ENCODE measurements around the gene FBXO31.

The FBXO31 gene

GRCh38 chr16:87325423-87325858 lies 58.1 kb downstream of the FBXO31 start:
- peak; percentile 35 for DNase-seq

- DNase-seq: peak; percentile 51
These were observed 58.9 kb downstream of the FBXO31 start for GRCh38 chr16:87324411-87325275.

- DNase-seq: no peak
These were observed 59.7 kb downstream of the FBXO31 start for GRCh38 chr16:87323727-87324410.

GRCh38 chr16:87322833-87323726 lies 60.5 kb downstream of the FBXO31 start:
- no peak for DNase-seq

- no peak for DNase-seq
These were observed 61.2 kb downstream of the FBXO31 start for GRCh38 chr16:87322360-87322759.

GRCh38 chr16:87321336-87322107 lies 62.1 kb downstream of the FBXO31 start:
- no peak for DNase-seq

- no peak for DNase-seq
These were observed 62.9 kb downstream of the FBXO31 start for GRCh38 chr16:87320510-87321227.

- DNase-seq: no peak
These were observed 63.5 kb downstream of the FBXO31 start for GRCh38 chr16:87319997-87320491.

- DNase-seq: no peak
These were observed 64.6 kb downstream of the FBXO31 start for GRCh38 chr16:87319011-87319410.

- DNase-seq: peak; percentile 76
These were observed 65.6 kb downstream of the FBXO31 start for GRCh38 chr16:87317750-87318644.

- DNase-seq: peak; percentile 95
These were observed 66.4 kb downstream of the FBXO31 start, which contains the start of gene C16orf95 for GRCh38 chr16:87316923-87317749. Gene C16orf95 (minus strand): TSS chr16:87317392. CDS start chr16:87317242, 150 bp downstream.

- DNase-seq: no peak
These were observed 67.1 kb downstream of the FBXO31 start for GRCh38 chr16:87316450-87316922.

GRCh38 chr16:87314990-87315420 lies 68.6 kb downstream of the FBXO31 start:
- DNase-seq: no peak

- DNase-seq: no peak
These were observed 71.6 kb downstream of the FBXO31 start for GRCh38 chr16:87312008-87312407.

- DNase-seq: no peak
These were observed 72.2 kb downstream of the FBXO31 start for GRCh38 chr16:87311387-87311786.

GRCh38 chr16:87310610-87311009 lies 73.0 kb downstream of the FBXO31 start:
- peak; percentile 37 for DNase-seq

- peak; percentile 95 for DNase-seq
These were observed 73.7 kb downstream of the FBXO31 start for GRCh38 chr16:87309620-87310525.

- DNase-seq: no peak
These were observed 74.8 kb downstream of the FBXO31 start for GRCh38 chr16:87308826-87309225.

Measured in hematopoietic multipotent progenitor cell treated with erythropoietin and hydrocortisone succinate and interleukin-3 and kit ligand, for 8 days (in vitro differentiated cells).